SU-DHL-6 (cell line): ENCODE data around the gene MGAT4C.

Experiments used
- CTCF ChIP-seq: fragments of 200-600 bp; sonication (generic); IDR thresholded peaks from one replicate; pipeline ENCODE4 v1.5.1; 2017; ENCODE audit warnings: antibody characterized with exemption, mild to moderate bottlenecking, low read length, moderate library complexity; ENCODE audit not compliant: insufficient read depth, poor library complexity, severe bottlenecking
- EZH2phosphoT487 ChIP-seq: fragments of 200-600 bp; sonication (generic), shearing (Covaris generic); conservative IDR thresholded peaks from 2 replicates; pipeline ENCODE4 v1.6.1; 2018; ENCODE audit warnings: mild to moderate bottlenecking, antibody characterized with exemption, low read length, moderate library complexity, mixed read lengths

GRCh38 chr12:86118161-86118560, 138.0 kb downstream of the MGAT4C start:
- no peak for TF ChIP-seq CTCF
- no peak for TF ChIP-seq EZH2phosphoT487
